ENCODE measurements around the gene NCL. TPM values are rescaled to one million over a fixed set of nuclear protein-coding genes. Genes with fewer than 3 reads are reported as not detected.

NCL gene
- total RNA-seq, 1 donor from 2014 or later: 709 TPM

DNA sequence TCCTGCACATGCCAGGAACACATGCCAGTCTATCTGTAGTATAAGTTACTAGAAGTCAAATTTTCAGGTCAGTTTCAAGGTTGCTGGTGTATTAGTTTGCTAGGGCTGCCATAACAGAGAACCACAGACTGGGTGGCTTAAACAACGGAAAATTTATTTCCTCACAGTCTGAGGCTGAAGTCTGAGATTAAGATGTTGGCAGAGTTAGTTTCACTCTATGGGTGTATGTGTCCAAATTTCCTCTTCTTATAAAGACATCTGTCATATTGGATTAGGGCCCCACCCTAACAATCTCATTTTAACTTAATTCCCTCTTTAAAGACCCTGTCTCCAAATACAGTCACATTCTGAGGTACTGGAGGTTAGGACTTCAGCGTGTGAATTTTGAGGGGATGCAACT lies 42.2 kb downstream of the NCL start:
- no peak overlapping the region for H3K27ac Mint-ChIP-seq
- DNase-seq (ENCODE audit: extremely low spot score, unreplicated experiment): no peak
- no peaks in the 10 kb centered on the region for H3K27me3 Mint-ChIP-seq
- TF ChIP-seq, protein P1, sequence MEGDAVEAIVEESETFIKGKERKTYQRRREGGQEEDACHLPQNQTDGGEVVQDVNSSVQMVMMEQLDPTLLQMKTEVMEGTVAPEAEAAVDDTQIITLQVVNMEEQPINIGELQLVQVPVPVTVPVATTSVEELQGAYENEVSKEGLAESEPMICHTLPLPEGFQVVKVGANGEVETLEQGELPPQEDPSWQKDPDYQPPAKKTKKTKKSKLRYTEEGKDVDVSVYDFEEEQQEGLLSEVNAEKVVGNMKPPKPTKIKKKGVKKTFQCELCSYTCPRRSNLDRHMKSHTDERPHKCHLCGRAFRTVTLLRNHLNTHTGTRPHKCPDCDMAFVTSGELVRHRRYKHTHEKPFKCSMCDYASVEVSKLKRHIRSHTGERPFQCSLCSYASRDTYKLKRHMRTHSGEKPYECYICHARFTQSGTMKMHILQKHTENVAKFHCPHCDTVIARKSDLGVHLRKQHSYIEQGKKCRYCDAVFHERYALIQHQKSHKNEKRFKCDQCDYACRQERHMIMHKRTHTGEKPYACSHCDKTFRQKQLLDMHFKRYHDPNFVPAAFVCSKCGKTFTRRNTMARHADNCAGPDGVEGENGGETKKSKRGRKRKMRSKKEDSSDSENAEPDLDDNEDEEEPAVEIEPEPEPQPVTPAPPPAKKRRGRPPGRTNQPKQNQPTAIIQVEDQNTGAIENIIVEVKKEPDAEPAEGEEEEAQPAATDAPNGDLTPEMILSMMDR (conservative IDR thresholded peaks at IDR 0.05): no peak
- no peaks in the 10 kb centered on the region for H3K36me3 Mint-ChIP-seq
- H3K4me3 Mint-ChIP-seq: no peak overlapping the region
- H3K9me3 Mint-ChIP-seq: no peaks in the 10 kb centered on the region
- no peaks in the 10 kb centered on the region for H3K4me1 Mint-ChIP-seq (ENCODE audit: unreplicated experiment)

DNA sequence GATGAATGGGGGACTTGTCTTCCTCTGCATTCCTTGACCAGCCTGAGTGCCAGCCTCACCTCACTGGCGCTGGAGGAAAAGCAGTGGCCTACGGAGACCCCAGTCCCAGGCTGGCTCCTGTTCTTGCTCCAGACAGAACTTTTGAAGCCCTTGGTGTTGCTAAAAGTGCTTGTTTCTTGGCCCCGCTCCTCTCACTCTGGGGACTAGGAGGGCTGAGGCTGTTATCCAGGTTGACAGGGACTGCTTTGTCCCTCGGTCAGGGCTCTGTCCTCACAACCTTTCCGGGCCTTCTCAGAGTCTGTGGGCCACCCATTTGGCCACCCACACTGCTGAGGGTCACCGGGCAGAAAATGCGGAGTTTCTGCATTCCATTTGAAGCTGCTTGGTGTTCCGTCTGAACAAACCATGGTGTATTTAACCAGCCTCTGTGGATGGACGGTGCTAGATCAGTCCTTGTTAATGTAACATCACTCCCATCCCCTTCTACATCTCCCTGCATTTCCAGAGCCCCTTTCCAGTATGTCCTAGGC lies 43.2 kb downstream of the NCL start:
- Mint-ChIP-seq H3K9me3 (no peaks in the 10 kb centered on the region), H3K27me3 (no peaks in the 10 kb centered on the region), H3K4me1 (ENCODE audit: unreplicated experiment) (no peaks in the 10 kb centered on the region), H3K4me3 (no peak overlapping the region), H3K36me3 (no peaks in the 10 kb centered on the region), H3K27ac (no peak overlapping the region)
- TF ChIP-seq, protein P1 (conservative IDR thresholded peaks at IDR 0.05): no peak
- no peak for DNase-seq (ENCODE audit: extremely low spot score, unreplicated experiment)

DNA sequence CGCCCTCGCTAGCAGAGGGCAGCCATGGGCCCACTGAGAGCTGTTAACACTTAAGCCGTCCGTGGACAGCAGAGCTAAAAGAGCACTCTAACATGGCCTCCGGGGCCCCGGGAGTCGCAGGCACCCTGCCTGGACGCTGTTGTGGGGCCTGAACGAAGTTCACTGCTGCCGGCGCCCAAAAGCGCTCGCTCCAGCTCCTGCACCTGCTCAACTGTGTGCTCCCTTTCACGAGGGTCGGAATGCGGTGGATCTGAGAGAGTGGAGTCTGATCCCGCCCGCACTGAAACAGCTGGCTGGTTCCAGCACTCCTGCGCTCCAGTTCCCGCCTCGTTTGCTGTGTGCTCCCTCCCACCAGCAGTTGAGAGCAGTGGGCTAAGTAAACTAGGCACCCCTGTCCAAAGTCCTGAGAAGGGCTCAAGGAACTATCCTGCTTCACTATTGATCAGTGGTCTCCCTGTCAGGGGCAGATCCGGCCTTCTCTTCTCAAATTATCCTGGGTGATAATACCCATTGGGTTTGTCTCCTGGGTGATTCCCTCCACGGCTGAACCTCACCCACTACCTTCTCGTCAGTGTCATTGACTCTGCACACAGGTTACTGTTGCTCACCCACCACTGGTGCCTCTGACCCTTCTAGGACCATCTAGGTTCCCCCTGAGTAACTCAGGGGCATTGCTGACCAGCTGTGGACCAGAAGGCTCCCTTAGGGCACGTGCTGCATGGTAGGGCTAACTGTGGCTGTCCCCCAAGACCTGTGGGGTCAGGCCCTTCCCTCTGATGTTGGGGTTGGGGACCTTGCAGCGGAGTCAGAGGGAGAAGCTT lies 45.3 kb downstream of the NCL start:
- Mint-ChIP-seq H3K4me3 (no peak overlapping the region), H3K27ac (no peak overlapping the region), H3K4me1 (ENCODE audit: unreplicated experiment) (peaks cover 1% of the 10 kb centered on the region), H3K27me3 (peaks cover 2% of the 10 kb centered on the region), H3K36me3 (no peaks in the 10 kb centered on the region), H3K9me3 (no peaks in the 10 kb centered on the region)
- TF ChIP-seq, protein P1 (conservative IDR thresholded peaks at IDR 0.05): no peak
- DNase-seq (ENCODE audit: extremely low spot score, unreplicated experiment): no peak

DNA sequence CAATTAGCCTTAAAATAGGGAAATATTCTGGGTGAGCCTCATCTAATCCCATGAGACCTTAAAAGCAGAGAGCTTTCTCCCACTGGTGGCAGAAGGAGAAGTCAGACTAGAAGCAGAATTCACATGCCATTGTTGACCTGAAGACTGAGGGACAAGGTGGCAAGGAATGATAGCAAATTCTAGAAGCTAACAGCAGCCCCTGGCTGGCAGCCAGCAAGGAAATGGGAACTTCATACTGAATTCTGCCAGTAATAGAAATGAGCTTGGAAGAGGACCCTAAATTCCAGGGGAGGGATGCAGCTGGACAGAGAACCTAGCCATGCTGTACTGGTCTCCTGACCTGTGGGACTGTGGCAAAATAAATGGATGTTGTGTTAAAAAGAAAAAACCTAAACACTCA lies 49.3 kb downstream of the NCL start:
- Mint-ChIP-seq H3K4me3 (no peak overlapping the region), H3K36me3 (no peaks in the 10 kb centered on the region), H3K4me1 (ENCODE audit: unreplicated experiment) (peaks cover 14% of the 10 kb centered on the region), H3K27ac (no peak overlapping the region), H3K27me3 (peaks cover 12% of the 10 kb centered on the region), H3K9me3 (no peaks in the 10 kb centered on the region)
- no peak for DNase-seq (ENCODE audit: extremely low spot score, unreplicated experiment)
- TF ChIP-seq, protein P1 (conservative IDR thresholded peaks at IDR 0.05): no peak

DNA sequence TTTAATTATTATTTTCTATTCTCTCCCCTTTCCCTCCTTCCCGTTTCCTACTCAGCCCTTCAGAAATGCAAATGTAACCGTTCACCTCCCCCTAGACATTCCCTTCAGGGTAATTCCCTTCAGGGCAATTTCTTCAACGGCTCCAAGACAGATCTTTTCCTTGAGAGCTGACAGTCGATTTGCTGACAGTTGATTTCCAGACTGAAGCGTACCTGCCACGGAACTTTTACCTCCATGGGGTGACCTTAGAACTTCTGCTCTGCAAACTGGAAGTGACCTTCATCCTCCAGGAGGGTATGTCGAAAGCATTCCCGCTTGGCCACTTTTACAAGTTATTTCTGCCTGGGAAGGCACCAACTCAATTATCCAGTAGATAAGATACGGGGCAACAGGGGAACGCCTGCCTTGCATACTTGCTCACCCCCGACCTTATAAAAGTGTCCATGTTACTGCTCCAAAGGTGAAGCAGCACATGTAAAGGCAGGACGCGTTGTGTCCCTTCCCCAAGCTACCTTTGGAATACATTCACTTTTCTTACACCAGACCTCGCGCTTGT lies 50.3 kb downstream of the NCL start:
- no peaks in the 10 kb centered on the region for H3K9me3 Mint-ChIP-seq
- no peaks in the 10 kb centered on the region for H3K36me3 Mint-ChIP-seq
- DNase-seq (ENCODE audit: extremely low spot score, unreplicated experiment): no peak
- TF ChIP-seq, protein P1 (conservative IDR thresholded peaks at IDR 0.05): no peak
- peaks cover 12% of the 10 kb centered on the region for H3K27me3 Mint-ChIP-seq
- peaks cover 14% of the 10 kb centered on the region for H3K4me1 Mint-ChIP-seq (ENCODE audit: unreplicated experiment)
- H3K4me3 Mint-ChIP-seq: peak overlapping the region; percentile 60
- peak overlapping the region; percentile 59 for H3K27ac Mint-ChIP-seq

Data from type B pancreatic cell (in vitro differentiated cells).